Urinary bladder (tissue), 4 donors: ENCODE results near the gene EPS8L3. TPM values are rescaled to one million over a fixed set of nuclear protein-coding genes. Genes with fewer than 3 reads are reported as not detected.
"Not testable (repeated sequence)": the region's sequence is repeated elsewhere in the genome, so short reads cannot be mapped to it uniquely, and the experiment has no call there.

Source experiments
- DNase-seq: peaks from one replicate; pipeline ENCODE4 v3.0.0-alpha.2; 2015; ENCODE audit errors: extremely low spot score
- H3K27ac ChIP-seq: one replicate; pipeline ENCODE4 v1.5.1; 2013; ENCODE audit warnings: low read depth, mild to moderate bottlenecking, moderate library complexity
- H3K36me3 ChIP-seq: one replicate; pipeline ENCODE4 v1.6.1; 2013; ENCODE audit warnings: mild to moderate bottlenecking, moderate library complexity; ENCODE audit not compliant: insufficient read depth
- H3K4me1 ChIP-seq: one replicate; pipeline ENCODE4 v1.6.1; 2013; ENCODE audit warnings: mild to moderate bottlenecking, moderate library complexity; ENCODE audit not compliant: insufficient read depth
- H3K4me3 ChIP-seq: one replicate; pipeline ENCODE4 v1.5.1; 2013; ENCODE audit warnings: low read depth, low read length
- WGBS: extraction: QIAGEN DNeasy Blood & Tissue Kit; methylation state at CpG from one replicate; pipeline ENCODE4 v1.1.7; 2013; 5-methylcytosine and 5-hydroxymethylcytosine counted together
- polyA plus RNA-seq: library from polyadenylated mRNA; stranded (reverse); fragments of 200-250 nt; gene quantifications from one replicate; pipeline ENCODE4 v1.2.3, GENCODE V29; 2013
- total RNA-seq: library from RNA; depleted of rRNA; stranded (reverse); fragments of >200 nt; gene quantifications from one replicate; pipeline ENCODE4 v1.2.3, GENCODE V29; 2014
- donor health status: healthy with polysubstance abuse.
- donor health status: healthy.

The EPS8L3 gene
- total and polyA plus RNA-seq, 2 donors, result 0.23 TPM; not detected in 1

- DNase-seq, result no peak
- H3K27ac ChIP-seq, result no peak overlapping the region
- 85% methylated on average over 7 of the region's 7 CpGs for WGBS
- H3K4me1 ChIP-seq, result no peaks in the 10 kb centered on the region
- H3K36me3 ChIP-seq, result no peaks in the 10 kb centered on the region
- H3K4me3 ChIP-seq, result no peak overlapping the region
Measured at GRCh38 chr1:109768820-109769219, 5.1 kb upstream of the EPS8L3 start.

GRCh38 chr1:109768335-109768650 is 4.6 kb upstream of the EPS8L3 start:
- H3K27ac ChIP-seq, result no peak overlapping the region
- whole genome bisulfite sequencing, result 54% methylated on average over 2 of the region's 2 CpGs
- no peaks in the 10 kb centered on the region for H3K4me1 ChIP-seq
- H3K36me3 ChIP-seq, result no peaks in the 10 kb centered on the region
- no peak overlapping the region for H3K4me3 ChIP-seq
- no peak for DNase-seq

- WGBS, result 93% methylated on average over 10 of the region's 10 CpGs
- Histone ChIP-seq H3K36me3 (no peaks in the 10 kb centered on the region), H3K4me3 (no peak overlapping the region), H3K4me1 (no peaks in the 10 kb centered on the region), H3K27ac (no peak overlapping the region)
- no peak for DNase-seq
Measured at GRCh38 chr1:109767637-109768334, 4.1 kb upstream of the EPS8L3 start.

GRCh38 chr1:109766991-109767636 is 3.4 kb upstream of the EPS8L3 start:
- 69% methylated on average over 17 of the region's 17 CpGs for WGBS
- H3K4me1 ChIP-seq, H3K27ac ChIP-seq, H3K4me3 ChIP-seq, H3K36me3 ChIP-seq, DNase-seq: not testable (repeated sequence)

GRCh38 chr1:109765896-109766615 is 2.3 kb upstream of the EPS8L3 start:
- no peaks in the 10 kb centered on the region for H3K36me3 ChIP-seq
- no peak for DNase-seq
- H3K27ac ChIP-seq, result no peak overlapping the region
- no peaks in the 10 kb centered on the region for H3K4me1 ChIP-seq
- H3K4me3 ChIP-seq, result no peak overlapping the region
- 75% methylated on average over 13 of the region's 13 CpGs for WGBS

GRCh38 chr1:109765483-109765815 is 1.7 kb upstream of the EPS8L3 start:
- H3K4me1 ChIP-seq, result no peaks in the 10 kb centered on the region
- H3K27ac ChIP-seq, result no peak overlapping the region
- WGBS, result 84% methylated on average over 4 of the region's 4 CpGs
- H3K36me3 ChIP-seq, result no peaks in the 10 kb centered on the region
- H3K4me3 ChIP-seq, result no peak overlapping the region
- DNase-seq, result no peak

GRCh38 chr1:109764561-109765482 is 1.1 kb upstream of the EPS8L3 start:
- H3K27ac ChIP-seq, result no peak overlapping the region
- 94% methylated on average over 13 of the region's 13 CpGs for WGBS
- no peaks in the 10 kb centered on the region for H3K4me1 ChIP-seq
- H3K4me3 ChIP-seq, result no peak overlapping the region
- no peak for DNase-seq
- H3K36me3 ChIP-seq, result no peaks in the 10 kb centered on the region

GRCh38 chr1:109762821-109763645 is 690 bp downstream of the EPS8L3 start:
- H3K36me3 ChIP-seq, result no peaks in the 10 kb centered on the region
- 62% methylated on average over 11 of the region's 11 CpGs for WGBS
- H3K4me1 ChIP-seq, result no peaks in the 10 kb centered on the region
- no peak for DNase-seq
- H3K4me3 ChIP-seq, result no peak overlapping the region
- H3K27ac ChIP-seq, result no peak overlapping the region

GRCh38 chr1:109762039-109762585 is 1.6 kb downstream of the EPS8L3 start:
- no peak for DNase-seq
- Histone ChIP-seq H3K4me1 (no peaks in the 10 kb centered on the region), H3K36me3 (no peaks in the 10 kb centered on the region), H3K27ac (no peak overlapping the region), H3K4me3 (no peak overlapping the region)
- 89% methylated on average over 7 of the region's 7 CpGs for WGBS

GRCh38 chr1:109761227-109762038 is 2.3 kb downstream of the EPS8L3 start:
- Histone ChIP-seq H3K4me3 (no peak overlapping the region), H3K36me3 (no peaks in the 10 kb centered on the region), H3K4me1 (no peaks in the 10 kb centered on the region), H3K27ac (no peak overlapping the region)
- no peak for DNase-seq
- 86% methylated on average over 14 of the region's 14 CpGs for WGBS

GRCh38 chr1:109760581-109761226 is 3.0 kb downstream of the EPS8L3 start:
- Histone ChIP-seq H3K27ac (no peak overlapping the region), H3K36me3 (no peaks in the 10 kb centered on the region), H3K4me3 (no peak overlapping the region), H3K4me1 (no peaks in the 10 kb centered on the region)
- 89% methylated on average over 7 of the region's 7 CpGs for WGBS
- no peak for DNase-seq
